Thoracic aorta (tissue), 2 donors: ENCODE data around the gene POLE4. TPM values are rescaled to one million over a fixed set of nuclear protein-coding genes. Genes with fewer than 3 reads are reported as not detected.

Experiments used
- ATAC-seq: fragments of 150-250 bp; one replicate; pipeline ENCODE4 v1.8.0; 2017; ENCODE audit warnings: low read depth; ENCODE audit not compliant: insufficient number of reproducible peaks, low FRiP score
- DNase-seq: peaks from one replicate; pipeline ENCODE4 v3.0.0-alpha.2; 2020; ENCODE audit warnings: low spot score
- H3K27ac ChIP-seq, 2 donors: fragments of 200-600 bp; sonication (generic); 1 replicate in 1 of 2; 2 replicates in 1 of 2; pipeline ENCODE4 v1.5.1; 2016; ENCODE audit warnings: mild to moderate bottlenecking in 2 of 2, moderate library complexity in 2 of 2
- H3K27me3 ChIP-seq: fragments of 200-600 bp; sonication (generic); replicated peaks from 2 replicates; pipeline ENCODE4 v1.6.0; 2016; ENCODE audit warnings: mild to moderate bottlenecking; ENCODE audit not compliant: insufficient read depth
- H3K36me3 ChIP-seq: fragments of 200-600 bp; sonication (generic); one replicate; pipeline ENCODE4 v1.5.1; 2016
- H3K4me1 ChIP-seq, 2 donors: fragments of 200-600 bp; sonication (generic); 1 replicate in 1 of 2; 2 replicates in 1 of 2; pipeline versions ENCODE4 v1.5.1 to v1.6.0; 2016; ENCODE audit warnings: low read depth in 2 of 2, mild to moderate bottlenecking in 1 of 2; ENCODE audit not compliant: control insufficient read depth in 1 of 2
- H3K4me3 ChIP-seq: fragments of 200-600 bp; sonication (generic); 2 replicates; pipeline ENCODE4 v1.5.1; 2016; ENCODE audit warnings: mild to moderate bottlenecking
- H3K9me3 ChIP-seq: fragments of 200-600 bp; sonication (generic); 2 replicates; pipeline ENCODE4 v1.5.1; 2016
- CTCF ChIP-seq: fragments of 200-600 bp; sonication (generic); IDR thresholded peaks from one replicate; pipeline ENCODE4 v1.5.1; 2019; ENCODE audit warnings: antibody characterized with exemption
- total RNA-seq, 2 donors: library from RNA; depleted of rRNA; stranded (reverse); fragments of >200 nt; gene quantifications; one replicate each; pipeline versions ENCODE4 v1.1.0 to v1.2.3, GENCODE V29; 2016

POLE4 gene
- total RNA-seq, 2 donors from 2014 or later = 12.8 to 16.4 TPM

GRCh38 chr2:74959106-74959751 lies 786 bp downstream of the POLE4 start:
- no peaks in the 10 kb centered on the region for H3K36me3 ChIP-seq
- H3K27ac ChIP-seq = peak overlapping the region; percentile 88 to 89
- H3K4me3 ChIP-seq = peak overlapping the region; percentile 91
- no peak for TF ChIP-seq CTCF
- H3K9me3 ChIP-seq = no peaks in the 10 kb centered on the region
- no peak for DNase-seq
- ATAC-seq = no peak
- H3K27me3 ChIP-seq = no peaks in the 10 kb centered on the region
- peaks cover 7 to 8% of the 10 kb centered on the region in 2 donors for H3K4me1 ChIP-seq

GRCh38 chr2:74966887-74967286 lies 8.4 kb downstream of the POLE4 start:
- TF ChIP-seq CTCF = no peak
- no peak overlapping the region for H3K4me3 ChIP-seq
- H3K27me3 ChIP-seq = no peaks in the 10 kb centered on the region
- peaks cover 6% of the 10 kb centered on the region for H3K36me3 ChIP-seq
- H3K9me3 ChIP-seq = no peaks in the 10 kb centered on the region
- no peaks in the 10 kb centered on the region for H3K4me1 ChIP-seq
- no peak overlapping the region for H3K27ac ChIP-seq
- no peak for DNase-seq
- no peak for ATAC-seq

GRCh38 chr2:74975016-74975415 lies 16.6 kb downstream of the POLE4 start:
- no peak for TF ChIP-seq CTCF
- Histone ChIP-seq H3K27ac (no peak overlapping the region), H3K9me3 (no peaks in the 10 kb centered on the region), H3K4me3 (no peak overlapping the region), H3K36me3 (no peaks in the 10 kb centered on the region), H3K27me3 (no peaks in the 10 kb centered on the region), H3K4me1 (no peaks in the 10 kb centered on the region)
- no peak for ATAC-seq
- DNase-seq = no peak

- Histone ChIP-seq H3K27ac (no peak overlapping the region), H3K36me3 (no peaks in the 10 kb centered on the region), H3K9me3 (no peaks in the 10 kb centered on the region), H3K4me1 (no peaks in the 10 kb centered on the region), H3K27me3 (no peaks in the 10 kb centered on the region), H3K4me3 (no peak overlapping the region)
- DNase-seq (no peak), ATAC-seq (no peak)
- TF ChIP-seq CTCF = no peak
These were observed 21.4 kb downstream of the POLE4 start for GRCh38 chr2:74979844-74980243.

DNA sequence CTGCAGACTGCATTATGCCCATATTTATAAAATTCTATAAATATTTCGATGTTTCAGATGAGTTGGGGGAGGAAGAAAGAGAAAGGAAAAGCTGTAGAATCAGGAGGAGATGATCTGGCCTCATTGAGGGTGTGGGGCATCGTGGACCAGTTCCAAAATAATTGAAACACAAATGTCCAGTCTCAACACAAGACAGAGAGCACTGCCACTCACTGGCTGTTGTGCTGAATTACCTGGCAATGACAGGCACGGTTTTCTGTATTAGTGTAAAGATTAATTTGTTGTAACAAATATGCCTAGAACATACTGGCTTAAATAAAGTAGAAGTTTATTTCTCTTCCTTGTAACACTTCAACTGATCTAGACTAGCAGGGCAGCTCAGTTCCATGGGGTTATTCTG lies 24.1 kb downstream of the POLE4 start:
- DNase-seq (no peak), ATAC-seq (no peak)
- Histone ChIP-seq H3K27me3 (no peaks in the 10 kb centered on the region), H3K36me3 (no peaks in the 10 kb centered on the region), H3K4me3 (no peak overlapping the region), H3K27ac (no peak overlapping the region), H3K9me3 (no peaks in the 10 kb centered on the region), H3K4me1 (no peaks in the 10 kb centered on the region)
- no peak for TF ChIP-seq CTCF
